Heart right ventricle (tissue), 16 donors: Measurements from ENCODE around the gene CDADC1. TPM values are rescaled to one million over a fixed set of nuclear protein-coding genes. Genes with fewer than 3 reads are reported as not detected.
A peak's percentile ranks its signal among the peaks of the same experiment; 100 is the strongest.
"Not testable (repeated sequence)": the region's sequence is repeated elsewhere in the genome, so short reads cannot be mapped to it uniquely, and the experiment has no call there.

Experiments used
- ATAC-seq, 8 donors: fragments of 200-7000 bp; cut with Tn5 transposase; one replicate each; pipeline ENCODE4 v1.9.1; 2020; ENCODE audit warnings: mild to moderate bottlenecking in 8 of 8, moderate library complexity in 8 of 8, moderate number of reproducible peaks in 1 of 8
- DNase-seq, 2 donors: peaks; one replicate each; pipeline ENCODE4 v3.0.0-alpha.2; 2020
- H3K27ac ChIP-seq, 10 donors: fragments of 200-600 bp; sonication (generic) in 2 of 10; one replicate each; pipeline versions ENCODE4 v1.5.0 to v1.8.0; 2020 to 2022; ENCODE audit warnings: mild to moderate bottlenecking in 3 of 10
- H3K27me3 ChIP-seq, 7 donors: fragments of 200-600 bp; one replicate each; pipeline ENCODE4 v1.8.0; 2021 to 2022; ENCODE audit warnings: mild to moderate bottlenecking in 2 of 7
- H3K36me3 ChIP-seq, 9 donors: fragments of 200-600 bp; sonication (generic) in 1 of 9; one replicate each; pipeline versions ENCODE4 v1.5.0 to v1.8.0; 2020 to 2022; ENCODE audit warnings: mild to moderate bottlenecking in 2 of 9
- H3K4me1 ChIP-seq, 9 donors: fragments of 200-600 bp; sonication (generic) in 1 of 9; one replicate each; pipeline versions ENCODE4 v1.5.0 to v1.8.0; 2020 to 2022; ENCODE audit warnings: mild to moderate bottlenecking in 4 of 9
- H3K4me3 ChIP-seq, 10 donors: fragments of 200-600 bp; sonication (generic) in 2 of 10; one replicate each; pipeline versions ENCODE4 v1.5.0 to v1.8.0; 2020 to 2022; ENCODE audit warnings: mild to moderate bottlenecking in 7 of 10, moderate library complexity in 2 of 10
- H3K9me3 ChIP-seq, 11 donors: fragments of 200-600 bp in 10 of 11; sonication (generic) in 2 of 11; one replicate each; pipeline versions ENCODE4 v1.5.0 to v1.8.0; 2013 to 2022; ENCODE audit warnings: mild to moderate bottlenecking in 2 of 11, control low read depth in 1 of 11, moderate library complexity in 1 of 11
- CTCF ChIP-seq, 9 donors: fragments of 200-600 bp; sonication (generic) in 2 of 9; IDR thresholded peaks; one replicate each; pipeline versions ENCODE4 v1.5.0 to v1.8.0; 2021 to 2022; ENCODE audit warnings: antibody characterized with exemption in 9 of 9, mild to moderate bottlenecking in 5 of 9, moderate library complexity in 1 of 9
- WGBS, 2 donors: extraction: QIAGEN DNeasy Blood & Tissue Kit; methylation state at CpG; one replicate each; pipeline ENCODE4 v1.1.7; 2013; ENCODE audit warnings: inconsistent platforms in 1 of 2; 5-methylcytosine and 5-hydroxymethylcytosine counted together
- intact Hi-C, 10 donors: fragments of 100-400 bp; cut with DNase I; formaldehyde crosslinking; loops; one replicate each; pipeline versions ENCODE4 v1.11.1 to v1.14.2; 2022
- polyA plus RNA-seq, 2 donors: library from polyadenylated mRNA; stranded (reverse); fragments of 200-250 nt; gene quantifications; one replicate each; pipeline ENCODE4 v1.2.3, GENCODE V29; 2013
- total RNA-seq, 10 donors: library from RNA; stranded (reverse); fragmentation: NEBNext Ultra II Directional in 3 of 10; extraction: Animal tissue kit (Norgen Biotek cat#: 25700) in 3 of 10; gene quantifications; one replicate each; pipeline versions ENCODE4 v1.2.1 to v1.2.4, GENCODE V29; 2021 to 2023
- donor health status: Arrhythmogenic right ventricular cardiomyopathy.
- donor health status: ischemic (EF 13 %, LVEDD 7.1; RV severe dilation, severe dysfunction).
- donor health status: healthy with polysubstance abuse.
- donor health status: DM: no; HTN: yes; CAD: no.
- donor health status: DM: no; HTN: no; CAD: no.
- donor health status: ischemic (EF 25% LVEDD 6.9; RV normal size, moderate dysfunction).
- donor health status: ischemic (EF 25% LVEDD 5.7; RV mildly dilated, moderate dysfunction).
- donor health status: healthy.
- donor health status: DM: yes; HTN: yes; CAD: no.
- donor health status: Ischemic cardiomyopathy.
- donor health status: ischemic (EF 35%, LVEDD 5.7; RV mildly dilated, moderate dysfunction).
- donor health status: nonischemic (EF 11% LVEDD 7.7; RV severe dilation, severe dysfunction).
- donor health status: DM: yes; HTN: yes; CAD: no.
- donor health status: PGD.
- donor health status: ischemic (EF 29% LVEDD 5.4; RV normal size, mild dysfunction).
- donor health status: nonischemic (EF 23%, LVEDD 6.1; RV moderate dilation, normal function).

The CDADC1 gene
- total and polyA plus RNA-seq, 12 donors, result 4.9 to 12.7 (median 8.9) TPM

GRCh38 chr13:49288458-49288857, 40.7 kb downstream of the CDADC1 start:
- H3K36me3 ChIP-seq, result peaks cover 0 to 62% (median 4%) of the 10 kb centered on the region in 9 donors
- H3K4me1 ChIP-seq, result peaks cover 0 to 12% (median 6%) of the 10 kb centered on the region in 9 donors
- no peak for ATAC-seq
- no peak for DNase-seq
- no peaks in the 10 kb centered on the region for H3K27me3 ChIP-seq
- no peak overlapping the region for H3K27ac ChIP-seq
- H3K9me3 ChIP-seq, result no peaks in the 10 kb centered on the region
- no peak for TF ChIP-seq CTCF (IDR thresholded peaks at IDR 0.05)
- no peak overlapping the region for H3K4me3 ChIP-seq
- intact Hi-C loops, result loop anchor here in 2 of 10 donors (10.0 kb wide), 1 partner anchor 184 kb away; no protein-coding TSS in a partner anchor

DNA sequence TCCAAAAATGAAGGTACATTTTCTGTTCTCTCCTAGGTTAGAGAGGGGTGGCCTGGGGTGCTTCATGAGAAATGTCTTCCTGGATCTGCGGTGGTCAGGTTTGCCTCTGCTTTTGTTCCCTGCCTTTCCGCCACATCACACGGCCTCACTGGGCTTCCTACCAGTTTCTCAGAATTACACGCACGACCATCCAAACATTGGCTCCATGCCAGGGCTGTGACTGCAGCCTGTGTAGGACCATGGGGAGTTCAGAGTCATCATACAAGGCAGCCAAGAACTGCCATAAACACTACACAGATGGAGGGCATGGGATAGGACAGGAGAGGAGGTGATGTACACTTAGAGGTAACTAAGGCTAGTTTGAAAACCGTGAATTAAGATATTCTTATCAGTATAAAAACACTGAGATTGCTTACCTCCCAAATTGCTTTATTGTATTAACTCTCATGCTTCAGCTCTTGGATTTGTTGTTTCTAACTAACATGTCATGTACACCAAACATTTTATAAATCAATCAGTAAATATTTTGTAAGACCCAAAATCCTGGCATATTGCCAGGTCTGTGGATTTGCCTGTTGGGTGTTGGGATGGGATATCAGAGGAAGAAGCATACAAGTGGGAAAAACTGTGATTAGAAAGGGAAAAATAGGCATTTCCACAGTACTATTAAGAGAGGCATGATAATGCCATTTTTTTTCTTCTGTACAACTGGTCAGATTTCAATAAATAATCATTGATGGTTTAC, 45.2 kb downstream of the CDADC1 start:
- 14 to 22% methylated on average over 6 of the region's 6 CpGs for WGBS, 2 donors
- Histone ChIP-seq H3K4me1 (peaks cover 0 to 19% (median 6%) of the 10 kb centered on the region in 9 donors), H3K9me3 (no peaks in the 10 kb centered on the region), H3K36me3 (peaks cover 0 to 32% (median 0%) of the 10 kb centered on the region in 9 donors), H3K4me3 (no peak overlapping the region), H3K27ac (no peak overlapping the region), H3K27me3 (no peaks in the 10 kb centered on the region)
- peak; percentile 57 to 66 for DNase-seq
- no peak for TF ChIP-seq CTCF (IDR thresholded peaks at IDR 0.05)
- ATAC-seq, result peak in 7 of 8 donors; percentile 55 to 80 (median 68)
- intact Hi-C loops, result no loop called here

GRCh38 chr13:49294723-49295122, 47.0 kb downstream of the CDADC1 start:
- Histone ChIP-seq H3K36me3 (peaks cover 0 to 25% (median 0%) of the 10 kb centered on the region in 9 donors), H3K4me1 (peaks cover 0 to 19% (median 6%) of the 10 kb centered on the region in 9 donors)
- H3K27ac ChIP-seq, intact Hi-C loops, H3K4me3 ChIP-seq, H3K27me3 ChIP-seq, H3K9me3 ChIP-seq, ATAC-seq, DNase-seq: not testable (repeated sequence)
- 97 to 99% methylated on average over 6 of the region's 6 CpGs for WGBS, 2 donors

DNA sequence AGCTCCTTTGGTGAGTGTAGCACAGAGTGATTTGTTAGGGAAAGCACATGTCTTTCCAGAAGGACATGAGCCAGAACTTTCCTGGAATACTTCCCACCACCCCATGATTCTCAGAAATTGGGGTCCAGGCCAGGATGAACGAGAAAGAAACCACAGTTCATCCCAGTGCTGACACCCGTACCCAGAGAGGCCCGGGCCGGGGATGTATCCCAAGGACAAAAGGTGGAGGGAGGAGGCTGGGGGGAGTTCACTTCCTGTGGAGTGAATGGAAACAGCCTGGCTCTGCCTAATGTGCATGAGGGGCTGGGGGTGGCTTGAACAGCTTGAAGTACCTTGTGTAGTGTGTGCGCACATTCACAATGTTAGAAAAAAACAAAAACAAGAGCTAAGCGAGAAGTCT, 47.5 kb downstream of the CDADC1 start:
- peaks cover 0 to 19% (median 6%) of the 10 kb centered on the region in 9 donors for H3K4me1 ChIP-seq
- H3K27ac ChIP-seq, result no peak overlapping the region
- WGBS, 2 donors, result 52 to 53% methylated on average over 6 of the region's 6 CpGs
- TF ChIP-seq CTCF (IDR thresholded peaks at IDR 0.05), result no peak
- H3K36me3 ChIP-seq, result peaks cover 0 to 25% (median 0%) of the 10 kb centered on the region in 9 donors
- no peak overlapping the region for H3K4me3 ChIP-seq
- intact Hi-C loops, result no loop called here
- H3K27me3 ChIP-seq, result no peaks in the 10 kb centered on the region
- no peak for DNase-seq
- ATAC-seq, result no peak
- H3K9me3 ChIP-seq, result no peaks in the 10 kb centered on the region

DNA sequence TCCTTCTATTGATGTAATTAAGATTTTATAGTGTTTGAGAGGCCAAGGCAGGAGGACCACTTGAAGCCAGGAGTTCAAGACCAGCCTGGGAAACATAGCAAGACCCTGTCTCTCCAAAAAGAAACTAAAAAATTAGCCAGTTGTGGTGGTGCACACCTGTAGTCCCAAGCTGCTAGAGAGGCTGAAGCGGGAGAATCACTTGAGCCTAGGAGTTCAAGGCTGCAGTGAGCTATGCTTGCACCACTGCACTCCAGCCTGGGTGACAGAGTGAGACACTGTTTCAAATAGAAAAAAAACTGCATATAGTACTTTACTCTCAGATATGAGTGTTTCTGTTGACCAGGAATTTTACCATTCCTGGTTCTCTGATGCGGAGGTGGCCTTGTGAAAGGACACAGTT, 48.9 kb downstream of the CDADC1 start:
- H3K9me3 ChIP-seq, result no peaks in the 10 kb centered on the region
- ATAC-seq (no peak), DNase-seq (no peak)
- 97 to 100% methylated on average over 2 of the region's 2 CpGs for WGBS, 2 donors
- peaks cover 0 to 23% (median 0%) of the 10 kb centered on the region in 9 donors for H3K36me3 ChIP-seq
- peaks cover 0 to 29% (median 6%) of the 10 kb centered on the region in 9 donors for H3K4me1 ChIP-seq
- intact Hi-C loops, result no loop called here
- TF ChIP-seq CTCF (IDR thresholded peaks at IDR 0.05), result no peak
- H3K27ac ChIP-seq, result no peak overlapping the region
- no peak overlapping the region for H3K4me3 ChIP-seq
- no peaks in the 10 kb centered on the region for H3K27me3 ChIP-seq
